Astrocyte (in vitro differentiated cells and primary cell): ENCODE results near the gene PARD3B. TPM values are rescaled to one million over a fixed set of nuclear protein-coding genes. Genes with fewer than 3 reads are reported as not detected.

Source experiments
- DNase-seq: peaks from one replicate; pipeline ENCODE4 v3.0.0-alpha.2; 2010; ENCODE audit warnings: low read depth
- FAIRE-seq: peaks from 2 replicates; lab custom pipeline; 2011; peaks lifted over from hg19 to GRCh38; lab: Jason Lieb, UNC
- H2AFZ ChIP-seq: 2 replicates; pipeline ENCODE4 v1.6.0; 2012; ENCODE audit warnings: low read depth, low read length, inconsistent platforms
- H3K27ac ChIP-seq: 2 replicates; pipeline ENCODE4 v1.5.1; 2011; ENCODE audit warnings: low read depth, low read length, inconsistent platforms
- H3K27me3 ChIP-seq: 2 replicates; pipeline ENCODE4 v1.6.0; 2011; ENCODE audit warnings: low read length, inconsistent platforms; ENCODE audit not compliant: insufficient read depth
- H3K36me3 ChIP-seq: 2 replicates; pipeline ENCODE4 v1.5.1; 2011; ENCODE audit warnings: low read length, inconsistent platforms; ENCODE audit not compliant: insufficient read depth
- H3K4me1 ChIP-seq: 2 replicates; pipeline ENCODE4 v1.5.1; 2011; ENCODE audit warnings: low read length, inconsistent platforms; ENCODE audit not compliant: insufficient read depth
- H3K4me2 ChIP-seq: 2 replicates; pipeline ENCODE4 v1.6.0; 2012; ENCODE audit warnings: low read length, inconsistent platforms
- H3K4me3 ChIP-seq: 2 replicates; pipeline ENCODE4 v1.5.1; 2011; ENCODE audit warnings: low read depth, mild to moderate bottlenecking, low read length, inconsistent platforms; ENCODE audit not compliant: insufficient read depth
- H3K79me2 ChIP-seq: 2 replicates; pipeline ENCODE4 v1.6.0; 2012; ENCODE audit warnings: mild to moderate bottlenecking, low read length, inconsistent platforms; ENCODE audit not compliant: insufficient read depth
- H3K9ac ChIP-seq: 2 replicates; pipeline ENCODE4 v1.6.0; 2012; ENCODE audit warnings: mild to moderate bottlenecking, low read length, inconsistent platforms
- H3K9me3 ChIP-seq: 2 replicates; pipeline ENCODE4 v1.5.1; 2012; ENCODE audit warnings: low read depth, mild to moderate bottlenecking, low read length, inconsistent platforms; ENCODE audit not compliant: insufficient read depth
- H4K20me1 ChIP-seq: 2 replicates; pipeline ENCODE4 v1.6.0; 2012; ENCODE audit warnings: low read length, inconsistent platforms; ENCODE audit not compliant: insufficient read depth
- H3K27ac Mint-ChIP-seq: one replicate; pipeline ENCODE4 v1.8.0; 2021; ENCODE audit warnings: mild to moderate bottlenecking, mixed read lengths; ENCODE audit not compliant: unreplicated experiment
- H3K27me3 Mint-ChIP-seq: one replicate; pipeline ENCODE4 v1.8.0; 2021; ENCODE audit warnings: low read depth, mixed read lengths; ENCODE audit not compliant: unreplicated experiment
- H3K36me3 Mint-ChIP-seq: one replicate; pipeline ENCODE4 v1.8.0; 2021; ENCODE audit warnings: low read depth, mixed read lengths; ENCODE audit not compliant: unreplicated experiment
- H3K4me1 Mint-ChIP-seq: one replicate; pipeline ENCODE4 v1.8.0; 2021; ENCODE audit warnings: low read depth, mixed read lengths; ENCODE audit not compliant: unreplicated experiment
- H3K4me3 Mint-ChIP-seq: one replicate; pipeline ENCODE4 v1.8.0; 2021; ENCODE audit warnings: mild to moderate bottlenecking, moderate library complexity, mixed read lengths; ENCODE audit not compliant: unreplicated experiment
- H3K9me3 Mint-ChIP-seq: one replicate; pipeline ENCODE4 v1.8.0; 2021; ENCODE audit warnings: mild to moderate bottlenecking, mixed read lengths; ENCODE audit not compliant: unreplicated experiment
- CTCF ChIP-seq: IDR thresholded peaks from 2 replicates; pipeline ENCODE4 v1.5.1; 2011; ENCODE audit warnings: low read depth, mild to moderate bottlenecking, inconsistent platforms, low read length, moderate library complexity; ENCODE audit not compliant: insufficient read depth
- EZH2 ChIP-seq: IDR thresholded peaks from 2 replicates; pipeline ENCODE4 v1.6.1; 2012; ENCODE audit warnings: mild to moderate bottlenecking, low read length, inconsistent platforms; ENCODE audit not compliant: insufficient read depth
- total RNA-seq: library from RNA; stranded (reverse); gene quantifications from 2 replicates; pipeline ENCODE4 v1.2.1, GENCODE V29; 2021

PARD3B gene
- total RNA-seq, 1 donor from 2014 or later: 6.5 TPM

GRCh38 chr2:205034034-205034433, 488.8 kb downstream of the PARD3B start:
- Histone ChIP-seq H2AFZ (no peak overlapping the region), H3K27ac (no peak overlapping the region), H3K36me3 (no peaks in the 10 kb centered on the region), H3K4me3 (no peak overlapping the region), H4K20me1 (no peaks in the 10 kb centered on the region), H3K4me2 (no peak overlapping the region), H3K79me2 (no peaks in the 10 kb centered on the region), H3K9ac (no peak overlapping the region), H3K27me3 (no peaks in the 10 kb centered on the region), H3K9me3 (no peaks in the 10 kb centered on the region), H3K4me1 (no peaks in the 10 kb centered on the region)
- no peak for TF ChIP-seq EZH2
- TF ChIP-seq CTCF: no peak
- Mint-ChIP-seq H3K27ac (no peak overlapping the region), H3K27me3 (no peaks in the 10 kb centered on the region), H3K36me3 (no peaks in the 10 kb centered on the region), H3K4me3 (no peak overlapping the region), H3K9me3 (no peaks in the 10 kb centered on the region), H3K4me1 (no peaks in the 10 kb centered on the region)
- DNase-seq (no peak), FAIRE-seq (no peak)

GRCh38 chr2:205040323-205040722, 495.0 kb downstream of the PARD3B start:
- Mint-ChIP-seq H3K4me3 (no peak overlapping the region), H3K27me3 (no peaks in the 10 kb centered on the region), H3K36me3 (no peaks in the 10 kb centered on the region), H3K27ac (no peak overlapping the region), H3K4me1 (no peaks in the 10 kb centered on the region), H3K9me3 (no peaks in the 10 kb centered on the region)
- no peaks in the 10 kb centered on the region for H3K79me2 ChIP-seq
- no peaks in the 10 kb centered on the region for H3K4me1 ChIP-seq
- H4K20me1 ChIP-seq: no peaks in the 10 kb centered on the region
- H2AFZ ChIP-seq: no peak overlapping the region
- no peaks in the 10 kb centered on the region for H3K9me3 ChIP-seq
- FAIRE-seq (no peak), DNase-seq (no peak)
- no peak overlapping the region for H3K27ac ChIP-seq
- H3K27me3 ChIP-seq: no peaks in the 10 kb centered on the region
- no peaks in the 10 kb centered on the region for H3K36me3 ChIP-seq
- no peak overlapping the region for H3K4me2 ChIP-seq
- H3K4me3 ChIP-seq: no peak overlapping the region
- H3K9ac ChIP-seq: no peak overlapping the region
- TF ChIP-seq CTCF: no peak
- no peak for TF ChIP-seq EZH2

GRCh38 chr2:205041472-205042130, 496.3 kb downstream of the PARD3B start:
- Histone ChIP-seq H3K4me3 (no peak overlapping the region), H3K4me1 (no peaks in the 10 kb centered on the region), H3K36me3 (no peaks in the 10 kb centered on the region), H3K27ac (no peak overlapping the region), H4K20me1 (no peaks in the 10 kb centered on the region), H2AFZ (no peak overlapping the region), H3K79me2 (no peaks in the 10 kb centered on the region), H3K9me3 (no peaks in the 10 kb centered on the region), H3K9ac (no peak overlapping the region), H3K4me2 (no peak overlapping the region), H3K27me3 (no peaks in the 10 kb centered on the region)
- Mint-ChIP-seq H3K27ac (no peak overlapping the region), H3K36me3 (no peaks in the 10 kb centered on the region), H3K4me1 (no peaks in the 10 kb centered on the region), H3K9me3 (no peaks in the 10 kb centered on the region), H3K4me3 (no peak overlapping the region), H3K27me3 (no peaks in the 10 kb centered on the region)
- FAIRE-seq (no peak), DNase-seq (no peak)
- TF ChIP-seq EZH2 (no peak), CTCF (no peak)
